K562 (cell line): ENCODE data around the gene PARPBP. TPM values are rescaled to one million over a fixed set of nuclear protein-coding genes. Genes with fewer than 3 reads are reported as not detected.

Experiments used
- ASH1L ChIP-seq: fragments of 450-650 bp; IDR thresholded peaks from 2 replicates; pipeline ENCODE4 v1.6.1; 2018; ENCODE audit warnings: borderline replicate concordance, mild to moderate bottlenecking, low read depth; ENCODE audit not compliant: partially characterized antibody
- BRCA1 ChIP-seq, 2 experiments: fragments of 450-650 bp in 1 of 2; sonication (generic) in 1 of 2; formaldehyde crosslinking in 1 of 2; IDR thresholded peaks; 2 replicates each; pipeline versions ENCODE4 v1.5.0 to v1.6.1; 2017 to 2020; ENCODE audit warnings: mild to moderate bottlenecking in 1 of 2, missing genetic modification reagents in 1 of 2
- BRF2 ChIP-seq: IDR thresholded peaks from 3 replicates; pipeline ENCODE4 v1.6.1; 2011; ENCODE audit warnings: borderline replicate concordance, mild to moderate bottlenecking; ENCODE audit not compliant: insufficient read length, insufficient read depth
- CBFA2T2 ChIP-seq: fragments of 450-650 bp; conservative IDR thresholded peaks from 2 replicates; pipeline ENCODE4 v1.6.1; 2017; ENCODE audit warnings: mild to moderate bottlenecking
- CBFA2T3 ChIP-seq: fragments of 450-650 bp; IDR thresholded peaks from 2 replicates; pipeline ENCODE4 v1.6.1; 2017
- CEBPZ ChIP-seq: fragments of 150-350 bp; IDR thresholded peaks from 2 replicates; pipeline ENCODE4 v1.6.1; 2014; ENCODE audit warnings: low read depth, mild to moderate bottlenecking, low read length, borderline replicate concordance
- ETV5 ChIP-seq: sonication (generic); formaldehyde crosslinking; IDR thresholded peaks from 2 replicates; pipeline ENCODE4 v1.4.0; 2020; ENCODE audit warnings: low read depth, mild to moderate bottlenecking, missing genetic modification reagents
- GATAD2A ChIP-seq: fragments of 450-650 bp; IDR thresholded peaks from 2 replicates; pipeline ENCODE4 v1.6.1; 2017
- KDM4B ChIP-seq, 2 experiments: fragments of 450-650 bp in 1 of 2; sonication (generic) in 1 of 2; IDR thresholded peaks; 2 replicates each; pipeline ENCODE4 v1.6.1; 2016 to 2017; ENCODE audit warnings: borderline replicate concordance in 2 of 2, antibody characterized with exemption in 1 of 2, low read depth in 1 of 2, mild to moderate bottlenecking in 1 of 2
- MAFF ChIP-seq: IDR thresholded peaks from 2 replicates; pipeline ENCODE4 v1.6.1; 2012; ENCODE audit warnings: low read length, improper control_type of control experiment
- RBM25 ChIP-seq: fragments of 200-400 bp; formaldehyde crosslinking; IDR thresholded peaks from 2 replicates; pipeline ENCODE4 v1.6.1; 2018; ENCODE audit warnings: low read length, low read depth, moderate library complexity; ENCODE audit not compliant: severe bottlenecking
- RHOXF2B ChIP-seq: fragments of 250-450 bp; sonication (Bioruptor Pico); conservative IDR thresholded peaks from 2 replicates; pipeline ENCODE4 v1.5.1; 2021
- SIN3B ChIP-seq: fragments of 450-650 bp; IDR thresholded peaks from 2 replicates; pipeline ENCODE4 v1.6.1; 2017; ENCODE audit warnings: low read depth, mild to moderate bottlenecking, moderate library complexity
- TRIM28 ChIP-seq: fragments of 450-650 bp; IDR thresholded peaks from 2 replicates; pipeline ENCODE4 v1.6.1; 2017
- ZBED1 ChIP-seq: IDR thresholded peaks from 2 replicates; pipeline ENCODE4 v1.6.1; 2014
- ZNF184 ChIP-seq: sonication (generic); formaldehyde crosslinking; IDR thresholded peaks from 2 replicates; pipeline ENCODE4 v1.5.0; 2020; ENCODE audit warnings: missing genetic modification reagents
- ZNF395 ChIP-seq: fragments of 200-800 bp; sonication (Bioruptor generic); IDR thresholded peaks from 2 replicates; pipeline ENCODE4 v1.6.1; 2017; ENCODE audit warnings: missing genetic modification characterization, missing compliant biosample characterization
- ZNF398 ChIP-seq: fragments of 250-450 bp; sonication (Bioruptor Pico); IDR thresholded peaks from 2 replicates; pipeline ENCODE4 v1.8.0; 2021; ENCODE audit warnings: moderate library complexity, mild to moderate bottlenecking, inconsistent platforms
- ZNF551 ChIP-seq: fragments of 250-450 bp; sonication (Bioruptor Pico); IDR thresholded peaks from 2 replicates; pipeline ENCODE4 v1.5.0; 2021; ENCODE audit warnings: mild to moderate bottlenecking, moderate library complexity
- ZNF589 ChIP-seq: fragments of 200-800 bp; sonication (Bioruptor generic); IDR thresholded peaks from 2 replicates; pipeline ENCODE4 v1.6.1; 2016; ENCODE audit warnings: low read depth, missing genetic modification characterization, missing compliant biosample characterization
- polyA plus RNA-seq, 8 experiments: library from polyadenylated mRNA; depleted of rRNA in 4 of 8; stranded (reverse) in 5 of 8; unstranded in 3 of 8; fragments of >200 nt; fragmentation: Nextera tagmentation in 2 of 8; fragmentation: Illumina TruSeq in 1 of 8; extraction: Ambion mirVana in 2 of 8; extraction: Trizol in 1 of 8; gene quantifications; 2 replicates each; pipeline versions ENCODE4 v1.2.1 to v1.2.3, GENCODE V29; 2011 to 2014; ENCODE audit warnings: inconsistent platforms in 1 of 8, missing spikeins in 1 of 8
- total RNA-seq, 7 experiments: library from RNA; depleted of rRNA in 6 of 7; stranded (reverse); fragments of >200 nt in 6 of 7; fragmentation: Illumina TruSeq in 2 of 7; extraction: Trizol in 2 of 7; gene quantifications; 2 replicates each; pipeline versions ENCODE4 v1.2.1 to v1.2.3, GENCODE V29; 2011 to 2021; ENCODE audit warnings: low replicate concordance in 1 of 7

The PARPBP gene
- total and polyA plus RNA-seq, 9 of the 15 experiments (the other 6 are each of a cell fraction or from before 2014, with no cell fraction given) = 26.1 to 62.5 (median 49.0) TPM

- TF ChIP-seq ZNF395 (CRISPR knock-in tag) (peak; percentile 77), CBFA2T3 (no peak), ZNF398 (CRISPR knock-in tag) (no peak), TRIM28 (0 out of 2 replicates have a peak, but pooled peaks have one; percentile 50), ZBED1 (no peak), CEBPZ (no peak), KDM4B (IDR thresholded peaks at IDR 0.05; ENCODE audit: borderline replicate concordance in 2 of 2, low read depth in 1 of 2) (no peak; a peak in 1 of 4 replicates), SIN3B (peak; percentile 84; the same call in 1 of the 2 replicates), BRF2 (no peak), RHOXF2B (CRISPR knock-in tag) (no peak), ETV5 (CRISPR knock-in tag) (peak; percentile 63), ASH1L (peak; percentile 42), MAFF (peak; percentile 9; the same call in 1 of the 2 replicates), ZNF184 (CRISPR knock-in tag) (no peak), BRCA1 (IDR thresholded peaks at IDR 0.05) (no peak), BRCA1 (CRISPR knock-in tag; IDR thresholded peaks at IDR 0.05) (no peak), CBFA2T2 (no peak), RBM25 (peak; percentile 94), ZNF589 (CRISPR knock-in tag) (no peak), ZNF551 (CRISPR knock-in tag) (no peak), GATAD2A (no peak)
Measured at GRCh38 chr12:102119674-102120563, at the start of gene PARPBP, which contains the start of gene NUP37 (continued).
